ENCODE results near the gene GPATCH1. TPM values are rescaled to one million over a fixed set of nuclear protein-coding genes. Genes with fewer than 3 reads are reported as not detected.
"Not testable (repeated sequence)": the region's sequence is repeated elsewhere in the genome, so short reads cannot be mapped to it uniquely, and the experiment has no call there.

Gene GPATCH1
- total RNA-seq, 1 experiment from 2014 or later: 7.8 TPM

GRCh38 chr19:33040994-33041827 lies 39.8 kb upstream of the GPATCH1 start (continued):
- TF ChIP-seq REST (IDR thresholded peaks at IDR 0.05; ENCODE audit: low read depth) (no peak), ZBTB33 (IDR thresholded peaks at IDR 0.05; ENCODE audit: extremely low read depth, insufficient replicate concordance, low read length) (no peak), CTCF (IDR thresholded peaks at IDR 0.05 in 2 of 3, conservative IDR thresholded peaks at IDR 0.05 in 1 of 3; ENCODE audit: borderline replicate concordance in 1 of 3, insufficient read depth in 1 of 3, low read depth in 2 of 3, low read length in 2 of 3) (no peak), MAX (IDR thresholded peaks at IDR 0.05) (0 out of 2 replicates have a peak, but pooled peaks have one; percentile 30), FOSL1 (IDR thresholded peaks at IDR 0.05; ENCODE audit: low read depth) (peak; percentile 66), YY1 (IDR thresholded peaks at IDR 0.05; ENCODE audit: extremely low read depth, insufficient replicate concordance, low read depth, low read length) (no peak), CEBPB (IDR thresholded peaks at IDR 0.05; ENCODE audit: low read depth) (peak; percentile 40; the same call in 1 of the 2 replicates), ZFX (IDR thresholded peaks at IDR 0.05) (0 out of 2 replicates have a peak, but pooled peaks have one; percentile 13)

- POLR2A ChIA-PET: interaction anchor here (0.6 to 1.8 kb wide), 4 partner anchors 10 to 354 kb away, joined by 3 to 6 read pairs (median 3); no protein-coding TSS in a partner anchor
- DNase-seq (ENCODE audit: low read depth, low spot score); H3K27me3 ChIP-seq (ENCODE audit: insufficient read depth, low read length); RAD21 ChIA-PET (ENCODE audit: low non-redundant PET in 1 of 2, low total read pairs in 2 of 2, uncharacterized antibody in 2 of 2, unreplicated experiment in 2 of 2); CTCF ChIA-PET; BruUV-seq (replicated peaks); H3K9me3 ChIP-seq (ENCODE audit: control insufficient read depth in 1 of 2, insufficient read depth in 1 of 2, low read depth in 1 of 2, low read length in 2 of 2); H4K20me1 ChIP-seq (ENCODE audit: insufficient read depth); H3K9me2 ChIP-seq (ENCODE audit: insufficient read depth); intact Hi-C loops (cut with micrococcal nuclease); H2AFZ ChIP-seq (ENCODE audit: low read depth, low read length, poor library complexity, severe bottlenecking): not testable (repeated sequence)
- Histone ChIP-seq H3K4me1 (ENCODE audit: control insufficient read depth in 1 of 2, insufficient read depth in 2 of 2, low read length in 2 of 2) (peaks cover 60 to 77% of the 10 kb centered on the region in 2 experiments), H3K9ac (ENCODE audit: low read length) (peak overlapping the region; percentile 58), H3K4me2 (ENCODE audit: low read length) (peak overlapping the region; percentile 67), H3K4me3 (replicated peaks in 1 of 2; ENCODE audit: low read depth in 1 of 2, low read length in 2 of 2) (peak overlapping the region; percentile 11 to 24), H3K79me2 (ENCODE audit: insufficient read depth, low read length) (peaks cover 82% of the 10 kb centered on the region), H3K36me3 (ENCODE audit: control insufficient read depth in 1 of 2, insufficient read depth in 2 of 2, low read length in 2 of 2) (peaks cover 0 to 11% of the 10 kb centered on the region in 2 experiments; a peak in 2 of 4 replicates), H3K27ac (ENCODE audit: low read depth, low read length) (peak overlapping the region; percentile 99)
- peak; percentile 24 for ATAC-seq
These were observed 39.2 kb upstream of the GPATCH1 start for GRCh38 chr19:33041828-33042160.
